ENCODE measurements around the gene PLEKHG4B.

GRCh38 chr5:158807-159447 is 67.0 kb downstream of the PLEKHG4B start:
- TF ChIP-seq POLR2AphosphoS5 (IDR thresholded peaks at IDR 0.05; ENCODE audit: low read depth, low read length) (no peak), TAF1 (IDR thresholded peaks at IDR 0.05; ENCODE audit: low read depth, low read length) (no peak), POLR2A (IDR thresholded peaks at IDR 0.05; ENCODE audit: low read depth, low read length) (no peak), PAX5 (IDR thresholded peaks at IDR 0.05; ENCODE audit: insufficient read depth, low read length, severe bottlenecking) (no peak), SPI1 (IDR thresholded peaks at IDR 0.05; ENCODE audit: low read depth, low read length) (no peak), POU2F2 (IDR thresholded peaks at IDR 0.05; ENCODE audit: low read depth, low read length) (no peak)
